Measurements from ENCODE around the gene MYO15B.
A peak's percentile ranks its signal among the peaks of the same experiment; 100 is the strongest.

Gene MYO15B

DNA sequence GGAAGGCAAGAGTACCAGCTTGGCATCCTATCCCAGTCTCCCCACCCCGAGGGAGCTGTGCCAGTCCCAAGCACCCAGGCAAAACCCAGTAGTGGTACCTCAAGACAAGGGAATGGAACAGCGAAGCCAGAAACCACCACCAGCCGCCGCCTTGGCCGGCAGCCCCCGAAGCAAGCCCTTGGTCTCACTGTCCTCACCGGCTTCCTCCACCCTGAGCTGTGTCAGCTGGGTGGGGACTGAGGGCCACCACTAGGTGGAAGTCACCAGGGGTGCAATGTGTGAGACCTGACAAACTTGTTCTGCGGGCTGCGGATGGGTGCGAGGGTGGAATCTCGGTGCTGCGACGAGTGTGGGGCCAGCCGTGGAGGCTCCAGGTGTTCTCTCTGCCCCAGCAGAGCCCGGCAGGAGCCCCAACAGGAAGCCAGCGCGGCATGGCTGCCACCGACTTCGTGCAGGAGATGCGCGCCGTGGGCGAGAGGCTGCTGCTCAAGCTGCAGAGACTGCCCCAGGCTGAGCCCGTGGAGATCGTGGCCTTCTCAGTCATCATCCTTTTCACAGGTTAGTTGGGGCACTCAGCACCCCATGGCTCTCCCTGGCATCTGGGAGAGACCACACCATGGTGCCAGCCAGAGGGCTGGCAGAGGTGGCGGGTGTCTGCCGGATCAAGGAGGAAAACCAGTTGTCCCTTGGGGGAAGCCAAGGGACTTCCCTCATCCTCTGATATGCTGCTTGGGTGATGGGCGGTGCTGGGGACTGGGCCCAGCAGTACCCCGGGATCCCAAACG, 52.4 kb downstream of the MYO15B start:
- no peak for DNase-seq

DNA sequence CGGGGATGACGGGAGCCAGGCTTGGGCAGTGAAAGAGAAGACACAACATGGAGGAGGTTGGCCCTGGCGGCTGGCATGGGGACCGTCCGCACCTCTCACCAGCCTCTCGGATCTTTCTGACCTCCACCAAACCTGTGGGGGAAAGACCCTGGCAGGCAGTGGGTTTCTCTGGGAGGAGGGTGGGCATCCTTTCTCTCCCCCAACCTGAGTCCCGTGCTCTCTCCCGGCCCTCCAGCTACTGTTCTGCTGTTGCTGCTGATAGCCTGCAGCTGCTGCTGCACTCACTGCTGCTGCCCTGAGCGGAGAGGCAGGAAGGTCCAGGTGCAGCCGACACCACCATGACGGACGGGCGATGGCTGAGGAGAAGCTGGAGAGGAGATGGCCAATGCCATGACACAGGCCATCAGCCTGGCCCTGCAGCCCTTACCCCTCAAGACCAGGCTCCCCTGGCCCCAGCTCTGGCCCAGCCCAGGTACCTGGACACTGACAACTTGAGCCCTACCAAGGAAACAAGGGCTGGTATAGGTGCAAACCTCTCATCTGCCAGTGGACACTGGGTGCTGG, 53.0 kb downstream of the MYO15B start:
- DNase-seq = no peak

DNA sequence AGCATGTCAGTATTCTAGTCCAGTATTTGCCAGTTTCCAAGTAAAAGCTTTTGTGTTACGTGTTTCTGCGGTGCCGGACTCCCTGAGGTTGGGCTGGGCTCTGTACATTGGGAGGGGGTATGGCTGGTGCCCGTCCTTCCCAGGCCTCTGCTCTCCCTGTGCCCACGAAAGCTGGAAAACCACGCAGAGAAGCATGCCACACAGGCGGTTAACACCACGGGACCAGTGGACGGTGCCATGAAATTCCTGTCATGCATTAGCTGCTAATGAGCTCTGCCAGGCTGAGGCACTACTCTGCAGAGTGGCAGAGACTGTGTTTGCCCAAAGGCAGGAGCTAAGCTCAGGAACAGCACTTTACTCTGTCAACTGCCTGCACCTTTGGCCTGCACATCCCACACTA, 53.7 kb downstream of the MYO15B start:
- no peak for DNase-seq

DNA sequence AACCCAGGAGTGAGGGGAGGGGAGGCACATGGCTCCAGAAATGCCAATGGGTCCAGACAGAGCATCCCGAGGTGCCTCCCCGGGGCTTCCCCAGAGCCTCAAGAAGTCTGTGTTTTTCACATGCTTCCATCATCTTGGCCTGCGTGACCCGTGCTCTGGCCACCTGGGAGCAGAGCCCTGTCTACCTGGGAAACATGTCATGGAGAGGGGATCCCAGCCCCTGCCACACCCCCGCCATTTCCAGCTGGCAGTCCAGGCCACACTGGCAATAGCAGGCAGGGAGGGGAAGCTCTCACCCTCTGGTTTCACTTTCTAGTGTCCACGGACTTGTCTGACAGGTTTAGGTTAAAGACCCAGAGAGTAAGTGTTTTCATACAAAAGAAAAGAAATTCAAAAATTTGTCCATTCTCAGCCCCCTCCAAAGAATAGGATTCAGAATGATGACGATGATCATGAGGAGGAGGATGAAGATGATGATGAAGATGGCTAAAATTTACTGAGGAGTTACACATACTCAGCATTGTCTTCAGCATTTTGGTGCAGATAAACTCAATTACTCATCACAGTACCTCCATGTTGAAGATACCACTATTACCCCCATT, 54.7 kb downstream of the MYO15B start:
- DNase-seq = no peak

DNA sequence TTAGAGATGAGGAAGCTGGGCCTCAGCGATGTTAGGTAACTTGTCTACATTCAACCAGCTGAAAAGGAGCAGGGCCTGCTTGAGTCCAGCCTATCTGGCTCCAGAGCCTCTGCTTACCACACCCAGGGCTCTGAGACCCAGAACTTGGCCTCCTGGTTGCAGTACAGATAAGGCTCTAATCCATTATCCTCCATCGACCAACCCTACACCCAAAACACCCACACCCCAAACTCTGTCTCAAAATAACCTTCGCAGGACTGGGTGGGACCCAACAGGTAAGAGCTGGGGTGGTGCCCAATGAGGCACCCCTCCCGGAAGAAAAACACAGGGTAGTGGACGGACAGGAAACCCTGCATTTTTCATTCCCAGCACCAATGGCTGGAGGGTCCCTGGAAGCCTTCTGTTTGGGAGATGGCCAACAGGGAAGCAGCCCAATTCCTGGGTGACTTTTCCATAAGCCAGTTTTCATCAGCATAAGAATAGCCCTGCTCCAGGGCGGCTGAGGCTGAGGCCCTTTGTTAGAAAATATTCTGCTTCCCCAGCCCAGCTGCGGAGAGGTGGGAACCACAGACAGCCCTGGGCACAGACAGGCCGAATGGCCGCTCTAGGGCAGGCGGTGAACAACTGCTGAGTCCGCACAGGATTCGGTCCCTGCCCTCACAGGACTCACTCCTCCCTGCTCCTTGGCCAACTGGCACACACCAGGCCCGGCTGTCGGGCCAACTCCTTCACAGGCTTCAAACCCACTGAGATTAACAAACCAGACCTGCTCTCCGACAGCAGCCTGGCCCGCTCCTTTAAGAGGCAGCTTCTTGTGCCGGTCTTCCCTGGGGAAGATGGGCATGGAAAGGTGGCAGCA, 55.4 kb downstream of the MYO15B start:
- no peak for DNase-seq

DNA sequence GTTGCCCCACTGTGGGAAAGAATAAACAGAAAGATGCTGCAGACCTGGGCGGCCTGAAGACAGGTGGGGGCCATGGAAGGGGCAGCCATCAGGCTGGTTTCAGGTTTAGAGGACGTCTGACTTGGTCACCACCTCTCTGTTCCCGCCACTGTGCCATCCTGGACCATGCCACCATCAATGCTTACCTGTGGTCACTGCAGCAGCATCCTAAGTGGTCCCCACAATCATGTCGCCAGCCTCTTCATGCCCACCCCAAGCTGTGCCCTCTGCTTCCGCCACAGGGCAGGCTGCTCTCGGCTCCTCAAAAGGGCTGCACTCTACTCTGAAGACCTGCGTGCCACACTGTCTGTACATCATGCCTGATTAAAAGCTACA, 56.0 kb downstream of the MYO15B start:
- DNase-seq = no peak

DNA sequence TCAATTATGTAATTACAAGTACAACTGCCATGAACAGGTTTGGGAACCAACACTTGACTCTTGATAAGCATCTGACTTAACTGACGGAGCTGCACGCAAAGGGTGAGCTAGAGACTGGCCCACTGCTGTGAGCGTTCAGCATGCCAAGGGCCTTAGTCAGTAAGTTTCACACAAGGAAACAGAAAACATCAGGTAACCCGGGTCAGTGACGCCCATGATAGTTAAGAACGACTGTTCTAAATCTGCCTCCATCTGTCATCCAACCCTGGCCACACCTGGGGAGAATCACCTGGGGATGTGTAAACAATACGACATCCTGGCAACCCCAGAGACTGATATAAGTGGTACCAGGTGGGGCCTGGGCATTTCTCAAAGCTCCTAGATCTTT, 57.9 kb downstream of the MYO15B start:
- DNase-seq = no peak

DNA sequence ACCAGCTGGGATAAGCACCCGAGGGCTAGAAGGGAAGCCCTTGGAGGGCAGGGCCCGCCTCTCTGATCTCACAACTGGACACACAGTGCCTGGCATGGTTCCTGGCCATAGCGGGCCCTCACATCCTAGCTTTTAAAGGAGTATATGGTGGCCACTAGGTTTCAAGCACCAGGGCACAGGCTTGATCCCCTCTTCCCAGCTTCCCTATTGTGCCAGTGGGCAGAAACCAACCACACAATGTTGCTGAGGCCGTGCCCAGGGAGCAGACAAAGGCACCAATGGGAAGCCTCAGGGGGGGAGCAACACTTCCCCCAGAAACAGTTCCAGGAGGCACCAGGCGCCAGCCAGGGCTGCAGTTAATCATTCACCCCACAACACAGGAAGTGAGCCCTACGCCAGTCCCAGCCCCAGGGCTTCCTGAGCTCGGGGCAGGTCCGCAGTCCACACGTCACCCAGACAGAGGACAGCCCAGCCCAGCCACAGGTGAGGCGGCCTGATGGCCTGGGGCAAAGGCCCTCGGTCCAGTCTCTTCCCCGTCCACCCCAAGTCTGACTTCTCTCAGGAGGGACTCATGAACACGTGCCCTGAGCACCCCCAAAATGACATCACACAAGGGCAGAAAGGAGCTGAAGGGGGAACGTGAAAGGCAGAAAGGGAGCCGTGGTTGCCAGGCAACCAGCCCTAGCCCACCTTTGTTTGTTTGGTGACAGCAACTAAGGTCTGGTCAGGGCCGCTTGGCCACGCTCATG, 58.5 kb downstream of the MYO15B start:
- DNase-seq = peak; percentile 69 to 80 (median 74)

DNA sequence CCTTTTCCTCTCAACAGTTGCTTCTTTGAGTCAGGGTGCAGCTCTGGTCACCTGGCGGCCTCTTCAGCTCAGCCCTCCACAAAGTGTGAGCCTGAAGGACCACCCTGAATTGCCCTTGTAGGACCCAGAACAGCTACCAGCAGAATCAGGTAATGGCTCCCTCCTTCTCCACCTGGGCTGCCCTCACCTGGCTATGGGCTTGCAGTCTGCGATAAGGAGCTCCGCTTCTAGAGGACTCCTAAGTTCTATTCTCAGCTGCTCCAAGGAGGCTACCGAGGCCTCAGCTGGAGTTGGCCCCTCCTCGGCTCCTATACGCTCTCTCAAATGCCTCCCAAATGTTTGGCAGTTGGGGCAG, 59.0 kb downstream of the MYO15B start:
- no peak for DNase-seq

DNA sequence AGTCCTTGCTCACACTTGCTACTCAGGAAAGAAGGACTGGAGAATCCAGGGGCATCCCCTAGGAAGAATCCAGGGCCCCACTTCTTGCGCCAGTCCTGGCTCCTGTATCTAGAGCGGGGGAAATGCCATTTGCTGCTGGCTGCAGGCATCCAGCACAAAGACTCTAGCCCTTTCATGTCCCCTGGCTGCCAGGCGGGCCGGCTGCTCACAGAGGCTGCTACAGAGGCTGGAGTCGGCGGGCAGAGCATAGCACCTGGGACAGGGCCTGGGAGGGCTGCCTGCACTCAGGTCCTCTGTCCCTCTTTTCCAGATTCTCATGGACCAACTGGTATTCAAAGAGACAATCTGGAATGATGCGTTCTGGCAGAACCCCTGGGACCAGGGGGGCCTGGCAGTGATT, 59.5 kb downstream of the MYO15B start:
- no peak for DNase-seq

DNA sequence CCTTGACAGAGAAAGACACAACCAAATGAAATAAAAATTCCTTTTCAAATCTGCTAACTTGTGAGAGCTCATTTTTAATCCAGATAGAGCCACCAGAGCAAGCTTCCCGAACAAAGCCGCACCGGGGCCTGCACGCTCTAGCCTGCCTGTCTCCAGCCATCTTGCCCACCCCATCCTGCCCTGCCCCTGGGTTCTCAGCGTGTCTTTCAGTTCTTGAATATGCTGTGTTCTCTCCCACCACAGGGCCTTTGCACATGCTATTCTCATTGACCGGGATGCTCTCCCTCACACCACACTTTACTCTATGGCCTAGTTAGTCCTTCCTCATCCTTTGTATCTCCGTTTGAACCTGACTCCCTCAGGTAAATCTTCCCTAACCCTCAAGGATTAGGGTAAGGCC, 60.3 kb downstream of the MYO15B start:
- no peak for DNase-seq

DNA sequence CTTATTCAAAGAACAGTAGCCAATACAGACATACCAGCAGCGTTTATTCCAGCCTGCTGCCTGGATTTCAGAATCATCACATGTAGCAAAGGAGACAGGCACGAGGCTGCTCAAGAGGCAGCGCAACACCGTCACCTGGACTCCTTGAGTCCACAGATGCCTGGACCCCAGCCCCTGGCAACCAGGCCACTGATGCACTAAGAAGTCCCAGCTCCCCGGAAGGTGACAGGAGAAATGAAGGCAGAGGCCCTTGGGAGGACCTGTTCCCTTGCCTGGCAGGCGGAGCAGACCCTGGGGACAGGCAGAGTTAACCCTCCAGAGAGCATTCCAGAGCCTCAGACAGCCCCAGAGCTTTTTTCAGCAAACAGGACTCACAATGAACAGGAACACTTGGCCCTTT, 62.1 kb downstream of the MYO15B start:
- DNase-seq = no peak

DNA sequence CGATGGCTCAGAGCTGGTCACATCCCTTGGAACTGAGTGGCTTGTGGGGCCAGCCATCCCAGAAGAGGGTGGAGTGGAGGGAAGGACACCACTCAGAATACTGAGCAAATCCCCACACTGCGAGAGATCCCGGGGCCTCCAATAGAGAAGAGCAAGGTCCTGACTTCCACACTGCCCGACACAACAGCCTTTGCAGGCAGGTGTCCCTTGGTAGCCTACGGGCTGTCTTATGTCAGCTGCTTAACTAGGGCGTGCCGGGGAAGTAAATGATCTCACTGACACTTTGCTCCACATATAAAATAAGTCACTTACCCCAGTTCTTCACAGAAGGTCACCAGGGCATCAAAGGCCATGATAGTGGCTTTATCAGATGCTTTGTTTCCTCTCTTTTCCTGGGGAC, 63.3 kb downstream of the MYO15B start:
- DNase-seq = no peak

DNA sequence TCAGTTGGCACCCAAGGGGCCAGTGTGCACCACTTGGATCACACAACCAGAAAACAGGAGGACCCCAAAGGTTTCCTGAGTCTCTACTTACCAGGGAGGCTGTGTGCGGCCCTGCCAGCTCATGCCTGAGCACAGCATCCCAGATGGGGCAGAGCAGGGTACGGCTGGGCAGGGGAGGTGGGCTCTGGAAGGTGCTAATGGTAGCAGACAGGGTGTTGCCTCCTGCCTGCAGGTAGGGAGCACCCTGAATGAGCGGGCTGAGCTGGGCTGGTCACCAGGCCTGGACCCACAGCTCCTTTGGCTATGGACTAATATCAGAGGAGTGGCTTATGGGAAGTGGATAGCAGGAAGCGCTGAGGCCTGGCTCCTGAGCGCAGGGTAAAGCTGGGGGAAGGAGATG, 64.7 kb downstream of the MYO15B start:
- no peak for DNase-seq

DNA sequence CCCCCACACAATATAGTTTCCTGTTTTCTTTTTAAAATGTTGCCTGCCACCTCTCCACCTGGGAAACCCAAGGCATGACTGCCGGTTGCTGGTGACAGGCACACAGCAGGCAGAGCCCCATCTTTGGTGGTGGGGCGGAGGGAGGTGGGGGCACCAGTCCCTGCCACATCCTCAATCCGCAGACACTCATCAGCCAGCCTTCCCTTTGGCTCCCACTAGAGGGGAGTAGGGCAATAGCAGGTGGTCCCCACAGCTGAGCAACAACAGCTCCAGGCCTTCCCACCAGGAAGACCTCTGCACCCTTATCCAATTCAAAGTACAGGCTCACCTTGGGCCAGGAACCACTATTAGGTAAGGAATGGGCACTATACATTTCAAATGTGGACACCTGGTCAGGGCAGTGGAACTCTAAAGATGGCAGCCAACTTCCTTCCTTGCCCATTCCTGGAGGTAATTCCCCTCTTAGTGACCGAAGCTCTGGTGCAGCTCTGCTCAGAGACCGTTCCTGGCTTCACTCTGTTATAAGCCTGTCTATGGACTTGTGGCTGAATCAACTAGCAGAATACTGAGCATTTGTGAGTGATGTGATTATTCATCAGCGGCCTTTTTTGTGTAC, 65.4 kb downstream of the MYO15B start:
- peak; percentile 11 to 40 (median 24) for DNase-seq

DNA sequence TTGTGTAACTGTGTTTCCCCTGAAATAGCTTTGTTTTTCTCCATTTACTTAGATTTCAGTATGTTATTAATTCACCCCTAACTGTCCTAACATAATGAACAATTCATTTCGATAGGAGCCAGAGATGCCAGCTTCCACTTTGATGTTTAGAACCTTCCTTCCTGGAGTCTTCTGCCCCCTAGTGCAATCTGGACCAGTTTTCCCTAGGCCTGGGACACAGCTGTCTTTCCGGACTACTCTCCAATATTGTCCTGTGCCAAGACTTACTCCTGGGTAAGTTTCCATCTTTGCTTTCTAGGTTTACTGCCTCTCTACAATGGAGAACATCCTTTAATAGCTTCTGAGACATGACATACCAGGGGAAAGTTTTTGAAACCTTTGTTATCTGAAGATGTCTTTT, 66.6 kb downstream of the MYO15B start:
- DNase-seq = no peak

DNA sequence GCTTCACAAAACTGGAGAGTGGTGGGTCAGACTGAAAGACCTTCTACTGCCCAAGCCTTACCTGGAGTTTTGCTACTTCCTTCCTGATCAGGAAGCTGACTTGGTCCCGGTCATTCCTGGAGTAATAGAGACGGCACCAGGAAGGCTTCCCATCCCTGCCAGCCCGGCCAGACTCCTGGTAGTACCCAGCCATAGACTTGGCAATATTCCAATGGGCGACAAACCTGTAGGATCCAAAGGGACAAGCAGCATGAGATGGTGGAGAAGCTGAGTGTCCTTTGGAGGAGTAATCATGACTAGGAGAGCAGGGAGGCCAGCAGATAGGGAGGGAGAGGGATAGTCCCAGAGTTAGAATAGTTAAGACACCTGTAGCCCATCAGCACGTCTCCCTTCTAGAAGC, 70.6 kb downstream of the MYO15B start:
- no peak for DNase-seq

DNA sequence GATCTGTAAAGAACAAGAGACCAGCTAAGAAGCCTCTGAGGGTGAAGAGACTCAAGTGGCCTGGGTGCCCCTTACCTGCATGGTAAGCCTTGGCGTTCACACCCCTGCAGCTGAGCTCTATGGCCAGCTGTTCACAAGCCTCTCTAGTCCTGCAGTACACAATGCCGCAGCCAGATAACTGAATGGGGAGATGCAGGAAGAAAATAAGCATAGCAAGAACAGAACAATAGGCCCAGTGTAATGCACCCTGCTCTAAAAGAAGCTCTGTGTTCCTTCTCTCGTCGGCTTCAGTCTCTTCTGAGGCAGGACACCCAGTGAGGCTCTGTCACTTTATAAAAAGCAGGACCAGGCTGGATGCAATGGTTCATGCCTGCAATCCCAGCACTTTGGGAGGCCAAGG, 73.9 kb downstream of the MYO15B start:
- no peak for DNase-seq

DNA sequence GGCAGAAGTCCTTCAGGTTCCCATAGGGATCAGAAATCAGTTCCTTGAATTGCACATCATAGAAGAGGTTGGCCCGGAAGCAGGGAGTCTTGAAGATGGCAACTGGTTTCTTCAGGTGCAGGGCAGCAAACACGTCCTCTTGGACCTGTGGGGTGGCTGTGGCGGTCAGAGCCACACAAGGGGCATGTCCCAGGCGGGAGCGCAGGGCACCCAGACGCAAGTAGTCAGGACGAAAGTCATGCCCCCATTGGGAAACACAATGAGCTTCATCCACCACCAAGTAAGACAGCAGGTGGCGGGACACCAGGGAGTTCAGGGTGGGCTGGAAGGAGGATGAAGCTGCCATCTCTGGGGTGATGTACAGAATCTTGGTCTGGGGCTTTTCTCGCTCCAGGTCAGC, 74.9 kb downstream of the MYO15B start:
- no peak for DNase-seq

DNA sequence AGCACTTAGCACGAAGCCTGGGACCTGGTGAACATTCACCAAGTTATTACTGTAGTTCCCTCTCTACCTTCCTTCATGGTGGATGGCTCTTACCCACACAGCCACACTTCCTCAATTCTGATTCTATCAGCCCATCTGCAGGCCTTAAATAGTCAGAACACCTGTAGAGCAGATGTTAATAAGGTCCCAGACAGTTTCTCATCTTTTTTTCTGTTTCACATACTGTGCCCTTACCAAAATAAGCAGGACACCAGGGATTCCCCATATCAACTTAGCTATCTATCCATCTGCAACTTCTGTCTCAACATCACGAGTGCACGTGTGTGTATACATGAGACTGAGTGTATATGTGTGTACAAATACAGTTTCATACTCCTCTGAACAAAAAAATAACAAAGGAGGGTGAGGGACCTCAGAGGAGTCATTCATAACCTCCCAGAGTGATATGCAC, 76.5 kb downstream of the MYO15B start:
- no peak for DNase-seq

DNA sequence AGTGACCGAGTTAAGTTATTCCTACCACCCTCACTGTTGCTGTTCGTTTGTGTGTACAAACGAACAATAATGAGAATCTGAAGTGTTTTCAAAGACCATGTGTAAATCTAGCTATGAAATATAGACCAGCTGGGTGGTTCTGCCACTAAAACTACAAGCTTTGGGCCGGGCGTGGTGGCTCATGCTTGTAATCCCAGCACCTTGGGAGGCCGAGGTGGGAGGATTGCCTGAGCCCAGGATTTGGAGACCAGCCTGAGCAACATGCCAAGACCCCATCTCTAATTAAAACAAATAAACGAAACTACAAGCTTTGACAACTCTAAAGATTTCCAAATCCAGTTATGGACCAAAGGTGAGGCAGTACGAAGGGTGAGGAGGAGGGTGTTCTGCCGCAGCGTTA, 78.4 kb downstream of the MYO15B start:
- no peak for DNase-seq
